GM12801 (cell line): ENCODE results near the gene RNF111.

Experiments
- CTCF ChIP-seq: IDR thresholded peaks from one replicate; pipeline ENCODE4 v1.5.1; 2011; ENCODE audit warnings: control low read depth; ENCODE audit not compliant: insufficient read length; ENCODE audit errors: extremely low read depth

Gene RNF111

GRCh38 chr15:59119625-59120024 is 132.2 kb downstream of the RNF111 start:
- TF ChIP-seq CTCF = no peak

GRCh38 chr15:59120937-59121336 is 133.5 kb downstream of the RNF111 start:
- TF ChIP-seq CTCF = no peak

GRCh38 chr15:59124261-59124660 is 136.8 kb downstream of the RNF111 start:
- no peak for TF ChIP-seq CTCF

GRCh38 chr15:59131456-59131855 is 144.0 kb downstream of the RNF111 start:
- TF ChIP-seq CTCF = no peak

- TF ChIP-seq CTCF = no peak
Measured at GRCh38 chr15:59131969-59132562, 144.6 kb downstream of the RNF111 start.

- TF ChIP-seq CTCF = no peak
Measured at GRCh38 chr15:59133929-59134427, 146.5 kb downstream of the RNF111 start.

GRCh38 chr15:59137566-59137965 is 150.1 kb downstream of the RNF111 start:
- TF ChIP-seq CTCF = no peak
